SK-N-SH (cell line): Measurements from ENCODE around the gene TBX4.

Experiments used
- CTCF ChIP-seq: fragments of 200-600 bp; sonication (generic); IDR thresholded peaks from 2 replicates; pipeline ENCODE4 v1.6.1; 2017; ENCODE audit warnings: antibody characterized with exemption, mild to moderate bottlenecking, moderate library complexity
- TAF1 ChIP-seq: IDR thresholded peaks from 2 replicates; pipeline ENCODE4 v1.6.1; 2012; ENCODE audit warnings: low read depth, mild to moderate bottlenecking, low read length, moderate library complexity, borderline replicate concordance

- TF ChIP-seq CTCF = no peak
- TF ChIP-seq TAF1 = no peak
Measured at GRCh38 chr17:61474235-61474927, 22.2 kb downstream of the TBX4 start.
